Left ventricle myocardium inferior (tissue), 1 donor: ENCODE results near the gene FKBP5. TPM values are rescaled to one million over a fixed set of nuclear protein-coding genes. Genes with fewer than 3 reads are reported as not detected.
A peak's percentile ranks its signal among the peaks of the same experiment; 100 is the strongest.

Experiments
- DNase-seq: peaks from one replicate; pipeline ENCODE4 v3.0.0-alpha.2; 2020
- H3K27ac ChIP-seq: fragments of 200-600 bp; replicated peaks from 2 replicates; pipeline ENCODE4 v1.8.0; 2021
- H3K27me3 ChIP-seq: fragments of 200-600 bp; 2 replicates; pipeline ENCODE4 v1.8.0; 2021; ENCODE audit warnings: low read depth
- H3K36me3 ChIP-seq: fragments of 200-600 bp; 2 replicates; pipeline ENCODE4 v1.8.0; 2021
- H3K4me1 ChIP-seq: fragments of 200-600 bp; 2 replicates; pipeline ENCODE4 v1.8.0; 2021
- H3K4me3 ChIP-seq: fragments of 200-600 bp; 2 replicates; pipeline ENCODE4 v1.8.0; 2021; ENCODE audit warnings: mild to moderate bottlenecking, moderate library complexity
- H3K9me3 ChIP-seq: fragments of 200-600 bp; replicated peaks from 2 replicates; pipeline ENCODE4 v1.8.0; 2021
- intact Hi-C: fragments of 100-400 bp; cut with micrococcal nuclease; formaldehyde crosslinking; loops from one replicate; pipeline ENCODE4 v1.11.0; 2022
- total RNA-seq: library from RNA; stranded (reverse); fragmentation: NEBNext Ultra II Directional; extraction: Animal tissue kit (Norgen Biotek cat#: 25700); gene quantifications from one replicate; pipeline ENCODE4 v1.2.1, GENCODE V29; 2021
- TF ChIP-seq, protein P1 (sequence below): fragments of 200-600 bp; IDR thresholded peaks from 2 replicates; pipeline ENCODE4 v1.8.0; 2021; ENCODE audit warnings: antibody characterized with exemption, mild to moderate bottlenecking, borderline replicate concordance
- donor health status: DM: no; HTN: yes; CAD: no; lungs with severe emphysema.

FKBP5 gene
- total RNA-seq, 1 donor from 2014 or later, result 101 TPM

DNA sequence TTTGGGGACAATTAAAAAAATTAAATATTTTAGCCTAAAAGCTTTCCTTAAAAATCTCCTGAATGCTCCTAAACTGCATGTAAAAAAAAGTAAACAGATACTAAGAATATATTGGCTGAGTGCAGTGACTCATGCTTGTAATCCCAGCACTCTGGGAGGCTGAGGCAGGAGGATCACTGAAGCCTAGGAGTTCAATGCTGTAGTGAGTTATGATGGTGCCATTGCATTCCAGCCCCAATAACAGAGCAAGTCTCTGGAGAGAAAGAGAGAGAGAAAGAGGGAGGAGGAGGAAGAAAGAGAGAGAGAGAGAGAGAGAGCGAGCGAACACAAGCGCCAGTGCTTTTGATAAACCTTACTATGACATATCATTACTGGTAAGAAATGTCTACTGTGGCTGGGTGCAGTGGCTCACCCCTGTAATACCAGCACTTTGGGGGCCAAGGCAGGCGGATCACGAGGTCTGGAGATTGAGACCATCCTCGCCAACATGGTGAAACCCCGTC, 58.8 kb downstream of the FKBP5 start:
- Histone ChIP-seq H3K4me3 (no peak overlapping the region), H3K27ac (no peak overlapping the region), H3K9me3 (no peaks in the 10 kb centered on the region), H3K36me3 (peaks cover 80% of the 10 kb centered on the region), H3K4me1 (peaks cover 15% of the 10 kb centered on the region), H3K27me3 (no peaks in the 10 kb centered on the region)
- intact Hi-C loops, result no loop called here
- DNase-seq, result no peak
- TF ChIP-seq, protein P1, sequence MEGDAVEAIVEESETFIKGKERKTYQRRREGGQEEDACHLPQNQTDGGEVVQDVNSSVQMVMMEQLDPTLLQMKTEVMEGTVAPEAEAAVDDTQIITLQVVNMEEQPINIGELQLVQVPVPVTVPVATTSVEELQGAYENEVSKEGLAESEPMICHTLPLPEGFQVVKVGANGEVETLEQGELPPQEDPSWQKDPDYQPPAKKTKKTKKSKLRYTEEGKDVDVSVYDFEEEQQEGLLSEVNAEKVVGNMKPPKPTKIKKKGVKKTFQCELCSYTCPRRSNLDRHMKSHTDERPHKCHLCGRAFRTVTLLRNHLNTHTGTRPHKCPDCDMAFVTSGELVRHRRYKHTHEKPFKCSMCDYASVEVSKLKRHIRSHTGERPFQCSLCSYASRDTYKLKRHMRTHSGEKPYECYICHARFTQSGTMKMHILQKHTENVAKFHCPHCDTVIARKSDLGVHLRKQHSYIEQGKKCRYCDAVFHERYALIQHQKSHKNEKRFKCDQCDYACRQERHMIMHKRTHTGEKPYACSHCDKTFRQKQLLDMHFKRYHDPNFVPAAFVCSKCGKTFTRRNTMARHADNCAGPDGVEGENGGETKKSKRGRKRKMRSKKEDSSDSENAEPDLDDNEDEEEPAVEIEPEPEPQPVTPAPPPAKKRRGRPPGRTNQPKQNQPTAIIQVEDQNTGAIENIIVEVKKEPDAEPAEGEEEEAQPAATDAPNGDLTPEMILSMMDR, result no peak

DNA sequence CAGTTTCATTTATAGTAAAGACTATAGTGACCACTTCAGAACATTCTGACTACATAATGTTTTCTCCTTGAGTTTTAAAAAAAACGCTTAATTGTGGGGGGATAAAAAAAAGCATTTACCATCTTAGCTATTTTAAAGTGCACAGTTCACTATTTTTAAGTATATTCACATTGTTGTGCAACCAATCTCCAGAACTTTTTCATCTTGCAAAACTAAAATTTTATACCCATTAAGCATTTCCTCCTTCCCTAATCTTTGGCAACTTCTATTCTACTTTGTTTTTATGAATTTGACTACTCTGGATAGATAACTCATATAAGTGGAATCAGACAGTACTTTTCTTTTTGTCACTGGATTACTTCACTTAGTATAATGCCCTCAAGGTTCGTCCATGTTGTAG, 62.3 kb downstream of the FKBP5 start:
- Histone ChIP-seq H3K27ac (no peak overlapping the region), H3K27me3 (no peaks in the 10 kb centered on the region), H3K4me1 (peaks cover 14% of the 10 kb centered on the region), H3K36me3 (peaks cover 90% of the 10 kb centered on the region), H3K4me3 (no peak overlapping the region), H3K9me3 (no peaks in the 10 kb centered on the region)
- DNase-seq, result no peak
- TF ChIP-seq, protein P1, result no peak
- intact Hi-C loops, result no loop called here

DNA sequence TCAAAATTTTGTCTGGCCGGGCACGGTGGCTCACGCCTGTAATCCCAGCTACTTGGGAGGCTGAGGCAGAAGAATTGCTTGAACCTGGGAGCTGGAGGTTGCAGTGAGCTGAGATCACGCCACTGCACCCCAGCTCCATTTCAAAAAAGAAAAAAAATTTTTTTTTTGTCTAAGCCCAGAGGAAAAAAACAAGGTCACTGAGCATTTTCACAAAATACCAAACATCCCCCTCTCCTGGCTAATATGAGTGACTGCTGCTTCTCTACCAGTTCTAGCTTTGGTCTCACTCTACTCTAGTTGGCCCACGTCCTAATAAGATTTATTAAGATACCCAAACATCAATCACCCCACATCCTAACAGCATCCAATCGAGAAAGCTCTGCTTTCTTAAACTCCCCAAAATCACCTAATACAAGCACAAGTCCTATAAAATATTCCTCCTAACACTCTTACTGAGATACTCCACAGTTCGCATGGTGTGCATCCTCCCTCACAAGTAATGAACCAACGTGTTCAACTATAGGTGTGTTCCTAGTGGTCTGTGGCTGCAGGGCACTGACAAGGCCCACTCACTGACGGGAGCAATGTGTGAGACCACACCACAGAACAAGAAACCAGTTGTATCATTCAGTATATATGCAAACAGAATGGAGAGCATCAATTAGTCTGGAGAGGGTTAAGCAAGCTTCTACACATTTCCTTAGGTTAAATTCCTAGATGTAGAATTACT, 64.2 kb downstream of the FKBP5 start:
- Histone ChIP-seq H3K36me3 (peaks cover 88% of the 10 kb centered on the region), H3K27ac (peak overlapping the region; percentile 24)

DNA sequence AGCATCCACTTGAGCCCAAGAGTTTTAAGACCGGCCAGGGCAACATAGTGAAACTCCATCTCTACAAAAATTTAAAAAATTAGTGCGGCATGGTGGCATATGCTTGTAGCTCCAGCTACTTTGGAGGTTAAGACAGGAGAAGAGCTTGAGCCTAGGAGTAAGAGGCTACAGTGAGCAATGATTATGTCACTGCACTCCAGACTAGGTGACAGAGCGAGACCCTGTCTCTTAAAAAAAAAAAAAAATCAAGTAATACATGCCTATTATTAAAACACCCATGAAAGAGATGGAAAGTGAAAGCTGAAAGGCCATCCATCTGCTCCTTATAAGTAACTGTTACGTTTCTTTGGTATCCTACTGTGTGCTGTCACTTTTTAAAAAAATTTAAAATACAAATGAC, 66.4 kb downstream of the FKBP5 start:
- TF ChIP-seq, protein P1, result no peak
- Histone ChIP-seq H3K4me1 (peaks cover 10% of the 10 kb centered on the region), H3K9me3 (no peaks in the 10 kb centered on the region), H3K36me3 (peaks cover 88% of the 10 kb centered on the region), H3K27ac (no peak overlapping the region), H3K27me3 (no peaks in the 10 kb centered on the region), H3K4me3 (no peak overlapping the region)
- no peak for DNase-seq
- intact Hi-C loops, result no loop called here

More for the DNA sequence above, 64.2 kb downstream of the FKBP5 start:
- Histone ChIP-seq H3K4me1 (peaks cover 10% of the 10 kb centered on the region), H3K9me3 (no peaks in the 10 kb centered on the region), H3K4me3 (no peak overlapping the region), H3K27me3 (no peaks in the 10 kb centered on the region)
- intact Hi-C loops, result no loop called here
- no peak for DNase-seq
- TF ChIP-seq, protein P1, result peak; percentile 48

DNA sequence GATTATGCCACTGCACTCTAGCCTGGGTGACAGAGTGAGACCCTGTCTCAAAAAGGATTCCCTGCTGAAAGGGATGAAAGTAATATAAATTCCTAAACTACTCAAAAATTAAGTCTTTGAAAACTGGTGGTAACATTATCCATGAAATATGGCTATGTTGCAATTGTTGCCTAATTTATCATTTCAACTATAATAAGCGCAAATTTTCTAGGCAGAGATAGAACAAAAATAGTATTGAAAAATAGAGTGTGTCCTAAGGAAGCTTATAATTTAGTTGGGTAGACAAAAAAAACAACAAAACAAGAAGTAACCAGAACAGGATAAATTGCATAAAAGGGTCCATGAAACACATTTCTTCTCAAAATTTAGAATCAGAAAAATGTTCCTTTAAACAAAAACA, 68.0 kb downstream of the FKBP5 start:
- intact Hi-C loops, result no loop called here

More for the DNA sequence above, 68.0 kb downstream of the FKBP5 start:
- TF ChIP-seq, protein P1, result no peak
- H3K4me3 ChIP-seq, result no peak overlapping the region
- H3K27ac ChIP-seq, result no peak overlapping the region
- DNase-seq, result no peak
- peaks cover 93% of the 10 kb centered on the region for H3K36me3 ChIP-seq
- no peaks in the 10 kb centered on the region for H3K27me3 ChIP-seq
- no peaks in the 10 kb centered on the region for H3K9me3 ChIP-seq
- peaks cover 10% of the 10 kb centered on the region for H3K4me1 ChIP-seq
